Measurements from ENCODE around the gene CYP17A1.
"Not testable (repeated sequence)": the region's sequence is repeated elsewhere in the genome, so short reads cannot be mapped to it uniquely, and the experiment has no call there.

CYP17A1 gene

DNA sequence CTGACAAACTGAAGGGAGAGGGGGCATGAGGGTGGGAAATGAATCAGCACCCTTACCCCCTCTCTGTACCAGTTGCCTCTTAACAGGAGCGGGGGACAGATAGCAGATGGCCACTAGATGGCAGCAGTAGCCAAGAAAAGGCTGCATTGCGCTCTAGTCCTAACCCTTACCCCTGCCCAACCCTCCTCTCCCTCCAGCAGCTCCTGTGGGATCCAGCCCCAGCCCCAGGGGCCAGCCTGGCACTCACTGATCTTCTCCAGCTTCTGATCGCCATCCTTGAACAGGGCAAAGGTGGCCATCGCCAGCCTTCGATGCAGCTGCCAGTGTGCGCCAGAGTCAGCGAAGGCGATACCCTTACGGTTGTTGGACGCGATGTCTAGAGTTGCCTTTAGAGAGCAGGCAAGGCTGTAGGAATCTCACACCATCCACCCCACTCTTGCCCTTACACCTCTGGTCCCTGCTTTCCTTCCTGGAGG, 2.2 kb downstream of the CYP17A1 start:
- DNase-seq = peak; percentile 55

DNA sequence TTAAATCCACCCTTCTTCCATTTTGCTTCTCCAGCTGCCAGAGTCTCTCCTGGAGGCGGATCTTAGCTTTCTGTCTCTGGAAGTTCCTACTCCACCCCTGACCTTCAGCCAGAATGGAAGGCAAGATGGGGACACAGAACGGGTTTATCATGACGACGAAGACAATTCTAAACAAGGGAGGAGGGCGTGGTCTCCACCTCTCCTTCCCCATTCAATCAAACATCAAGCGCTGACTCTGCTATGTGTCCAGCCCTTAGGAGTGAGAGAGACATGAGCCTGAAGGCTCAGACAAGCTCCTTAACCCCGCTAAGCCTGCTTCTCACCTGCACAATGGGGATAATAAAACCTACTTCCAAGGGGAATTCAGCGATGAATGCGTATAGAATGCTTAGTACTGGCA, 3.1 kb downstream of the CYP17A1 start:
- DNase-seq = no peak

DNA sequence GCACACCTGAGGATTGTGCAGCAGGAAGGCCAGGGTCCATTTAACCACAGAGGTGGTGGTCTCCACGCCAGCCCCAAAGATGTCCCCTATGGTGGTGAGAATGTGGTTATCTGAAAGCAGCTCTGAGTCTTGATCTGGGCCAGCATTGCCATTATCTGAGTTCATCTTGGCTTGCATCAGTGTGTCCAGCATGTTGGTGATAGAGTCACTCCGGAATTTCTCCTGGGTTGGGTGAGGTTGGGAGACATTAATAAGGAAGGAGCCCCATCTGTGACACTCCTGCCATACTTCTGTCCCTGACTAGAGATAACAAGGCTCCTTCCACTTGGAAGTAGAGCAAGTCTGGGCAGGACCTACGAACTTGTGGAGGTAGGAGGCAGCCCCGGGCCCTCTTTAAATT, 4.2 kb downstream of the CYP17A1 start:
- no peak for DNase-seq

DNA sequence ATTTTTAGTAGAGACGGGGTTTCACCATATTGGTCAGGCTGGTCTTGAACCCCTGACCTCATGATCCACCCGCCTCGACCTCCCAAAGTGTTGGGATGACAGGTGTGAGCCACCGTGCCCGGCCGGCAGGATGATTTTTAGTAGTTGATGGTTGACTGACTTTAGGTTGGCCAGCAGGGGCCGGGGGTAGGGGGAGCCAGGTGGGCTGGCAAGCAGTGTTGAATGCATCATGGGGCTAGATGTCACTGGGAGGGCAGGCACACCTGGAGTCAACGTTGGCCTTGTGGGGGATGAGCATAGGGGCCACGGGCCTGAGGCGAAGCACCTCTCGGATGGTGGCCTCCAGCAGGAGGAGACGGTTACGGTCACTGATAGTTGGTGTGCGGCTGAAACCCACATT, 5.0 kb downstream of the CYP17A1 start:
- no peak for DNase-seq

DNA sequence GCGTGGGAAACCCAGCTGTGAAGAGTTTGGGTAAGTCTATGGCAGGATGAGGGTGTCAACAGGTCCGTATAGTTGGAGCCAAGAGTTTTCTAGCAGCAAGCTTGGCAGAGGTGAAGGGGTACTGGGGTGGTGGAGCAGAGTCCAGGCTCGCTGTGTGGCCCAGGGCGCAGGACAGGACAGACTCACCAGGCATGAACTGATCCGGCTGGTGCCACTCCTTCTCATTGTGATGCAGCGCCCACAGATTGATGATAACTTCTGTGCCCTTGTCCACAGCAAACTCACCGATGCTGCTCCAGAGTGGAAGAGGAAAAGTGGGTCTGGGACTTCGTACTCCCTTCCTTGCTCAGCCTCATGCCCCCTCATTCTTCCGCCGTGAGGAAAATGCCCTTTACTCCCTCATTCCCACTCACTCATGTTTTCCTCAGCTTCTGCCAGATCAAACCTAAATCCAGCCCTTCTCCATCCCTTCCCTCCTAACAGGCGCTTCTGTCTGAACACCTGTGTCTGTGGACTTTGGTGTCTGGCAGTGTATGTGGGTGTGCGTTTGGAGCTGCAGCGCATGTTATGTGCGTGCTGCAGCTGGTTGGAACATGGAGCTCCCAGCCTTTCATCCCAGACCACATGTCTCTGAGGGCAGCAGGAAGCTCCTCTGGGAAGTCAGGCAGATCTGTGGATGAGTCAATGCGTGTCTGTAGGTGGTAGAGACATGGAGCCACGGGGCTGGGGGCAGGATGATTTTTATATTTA, 5.7 kb downstream of the CYP17A1 start:
- DNase-seq = no peak

DNA sequence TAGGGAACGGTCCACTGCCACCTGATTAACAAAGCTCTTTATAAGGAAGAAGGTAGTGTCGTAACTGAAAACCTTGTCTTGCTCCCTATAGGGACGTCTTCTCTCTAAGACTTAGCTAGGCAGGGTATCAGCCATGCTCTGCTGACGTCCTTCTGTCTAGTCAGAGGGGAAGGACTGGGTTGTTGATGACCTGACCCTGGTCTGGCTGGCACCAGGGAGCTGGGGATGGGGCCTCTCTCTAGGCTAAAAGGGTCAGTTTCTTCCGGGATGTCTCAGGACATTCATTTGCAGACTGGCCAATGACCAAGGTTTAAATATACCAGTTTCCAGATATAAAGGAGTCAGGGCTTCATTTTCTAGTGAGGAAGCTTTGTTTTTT, 9.6 kb downstream of the CYP17A1 start:
- no peak for DNase-seq

DNA sequence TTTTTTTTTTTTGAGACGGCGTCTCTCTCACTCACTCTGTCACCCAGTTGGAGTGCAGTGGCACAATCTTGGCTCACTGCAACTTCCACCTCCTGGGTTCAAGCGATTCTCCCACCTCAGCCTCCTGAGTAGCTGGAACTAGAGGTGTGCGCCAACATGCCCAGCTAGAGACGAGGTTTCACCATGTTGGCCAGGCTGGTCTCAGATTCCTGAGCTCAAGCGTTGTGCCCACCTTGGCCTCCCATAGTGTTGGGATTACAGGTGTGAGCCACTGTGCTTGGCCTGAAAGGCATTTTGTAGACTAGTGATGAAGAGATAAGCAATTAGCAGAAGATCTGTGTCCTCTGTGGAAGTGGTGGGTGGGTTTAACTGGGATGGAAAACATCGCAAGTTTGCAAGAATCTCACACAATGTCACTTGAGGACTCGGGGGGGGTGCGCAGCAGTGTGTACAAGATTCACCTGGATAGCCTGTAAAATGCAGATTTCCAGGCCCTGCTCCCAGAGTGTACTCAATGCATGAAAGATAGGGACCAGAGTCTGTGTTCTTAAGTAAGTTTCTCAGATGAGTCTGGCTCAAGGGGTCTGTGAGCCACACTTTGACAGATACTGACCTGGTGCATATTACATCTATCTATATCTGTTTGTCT, 10.9 kb downstream of the CYP17A1 start:
- DNase-seq = no peak

DNA sequence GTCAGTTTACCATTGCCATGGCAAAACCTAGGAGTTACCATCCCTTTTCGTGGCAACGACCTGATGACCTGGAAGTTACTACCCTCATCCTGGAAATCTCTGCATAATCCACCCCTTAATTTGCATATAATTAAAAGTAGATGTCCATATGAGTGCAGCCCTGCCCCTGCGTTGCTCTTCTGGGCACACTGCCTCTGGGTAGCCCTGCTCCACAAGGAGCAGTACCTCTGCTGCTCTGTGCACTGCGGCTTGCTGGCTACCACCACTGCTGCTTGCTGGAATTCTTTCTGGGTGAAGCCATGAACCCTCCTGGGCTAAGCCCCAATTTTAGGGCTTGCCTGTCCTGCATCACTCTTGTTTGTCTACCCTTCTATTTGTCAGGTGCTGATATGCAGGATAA, 12.5 kb downstream of the CYP17A1 start:
- DNase-seq = no peak

DNA sequence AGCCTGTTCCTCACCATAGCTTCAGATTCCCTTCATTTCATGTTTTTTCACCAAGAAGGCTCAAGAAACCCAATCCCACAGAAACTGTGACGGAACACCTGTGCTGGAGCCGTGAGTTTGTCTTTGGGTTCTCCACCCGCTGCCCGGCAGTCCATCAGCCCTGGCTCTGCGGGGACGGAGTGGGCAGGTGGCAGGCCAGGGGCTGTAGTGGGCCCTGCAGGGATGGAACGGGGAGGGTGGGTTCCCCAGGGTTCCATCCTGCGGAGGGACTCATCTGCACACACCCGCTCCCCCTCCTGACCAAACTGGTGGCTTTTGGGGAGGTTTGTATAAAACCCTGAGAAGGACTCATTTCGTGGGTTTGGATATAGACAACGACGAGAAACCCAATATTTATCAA, 15.0 kb downstream of the CYP17A1 start:
- no peak for DNase-seq

DNA sequence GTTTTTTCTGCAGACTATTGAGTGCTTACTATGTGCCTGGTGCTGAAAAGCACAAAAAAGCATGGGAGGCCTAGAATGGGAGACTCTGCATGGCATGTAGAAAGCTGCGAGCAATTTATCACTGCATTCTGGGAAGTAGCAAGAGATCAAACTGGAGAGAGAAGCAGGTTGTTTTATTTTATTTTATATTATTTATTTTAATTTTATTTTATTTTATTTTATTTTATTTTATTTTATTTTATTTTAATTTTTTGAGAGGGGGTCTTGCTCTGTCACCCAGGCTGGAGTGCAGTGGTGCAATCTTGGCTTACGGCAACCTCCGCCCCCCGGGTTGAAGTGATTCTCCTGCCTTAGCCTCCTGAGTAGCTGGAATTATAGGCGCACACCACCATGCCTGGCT, 17.2 kb downstream of the CYP17A1 start:
- not testable (repeated sequence) for DNase-seq

DNA sequence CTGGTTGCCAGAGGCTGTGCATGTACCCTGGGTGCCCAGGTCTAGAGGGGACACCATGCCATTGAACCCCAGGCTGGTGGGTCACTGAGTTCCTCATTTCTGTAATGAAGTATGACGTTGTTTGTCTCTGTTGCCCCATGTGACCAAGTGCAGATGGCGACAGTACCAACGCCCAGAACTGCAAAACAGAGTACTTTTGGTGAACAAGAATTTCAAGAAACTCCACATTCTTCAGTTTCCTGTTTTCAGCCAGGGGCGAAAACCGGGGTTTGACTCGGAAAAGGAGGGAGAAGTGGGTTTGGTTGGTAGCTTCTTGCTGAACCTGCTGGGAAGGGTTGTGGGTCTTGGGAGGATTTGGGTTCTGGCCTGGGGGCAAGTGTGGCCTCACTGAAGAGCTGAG, 18.2 kb downstream of the CYP17A1 start:
- DNase-seq = no peak

DNA sequence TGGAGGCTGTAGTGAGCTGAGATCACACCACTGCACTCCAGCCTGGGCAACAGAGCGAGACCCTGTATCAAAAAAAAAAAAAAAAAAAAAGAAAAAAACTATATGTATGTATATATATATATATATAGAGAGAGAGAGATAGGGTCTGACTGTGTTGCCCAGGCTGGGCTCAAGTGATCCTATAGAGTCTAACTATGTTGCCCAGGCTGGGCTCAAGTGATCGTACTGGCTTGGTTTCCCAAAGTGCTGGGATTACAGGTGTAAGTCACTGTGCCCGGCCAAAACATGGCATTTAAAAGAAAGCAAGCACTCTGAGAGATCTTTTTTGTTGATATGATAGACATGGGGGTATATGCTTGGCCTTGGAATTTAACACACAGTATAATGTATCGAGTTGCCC, 20.0 kb downstream of the CYP17A1 start:
- DNase-seq = no peak

DNA sequence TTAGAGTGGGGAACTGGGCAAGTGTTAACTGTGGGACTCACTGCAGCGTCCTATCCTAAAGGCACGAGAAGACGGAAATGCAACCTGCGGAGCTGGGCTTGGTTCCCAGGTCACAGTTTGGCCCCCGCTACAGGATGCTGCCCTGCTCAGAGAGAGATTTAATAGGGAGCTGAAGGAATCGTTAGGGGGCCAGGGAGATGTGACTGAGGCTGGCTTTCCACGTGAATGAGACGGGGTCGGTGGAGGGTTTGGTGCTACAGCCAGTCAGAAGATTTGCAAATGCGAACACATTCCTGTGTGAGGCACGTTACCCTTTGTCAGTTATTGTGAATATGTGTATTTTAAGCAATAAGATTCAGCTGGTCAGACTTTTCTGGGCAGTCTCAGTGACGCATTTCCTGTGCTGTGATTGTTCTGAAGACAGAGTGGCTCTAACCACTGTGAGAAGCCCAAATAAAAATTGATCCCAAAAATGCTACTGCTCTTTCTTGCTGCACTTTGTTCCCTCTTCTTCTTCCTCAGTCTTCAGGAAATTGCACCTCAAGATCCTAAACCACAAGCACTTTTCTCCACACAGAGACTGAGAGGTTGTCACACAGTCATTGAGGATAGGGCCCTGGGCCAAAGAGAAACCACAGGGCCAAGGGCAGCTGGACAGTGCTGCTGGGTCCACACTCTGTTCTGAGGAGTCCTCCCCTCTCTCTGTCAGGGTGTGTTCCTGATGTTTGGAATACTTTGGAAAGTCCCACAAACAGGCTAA, 21.2 kb downstream of the CYP17A1 start:
- DNase-seq = no peak

DNA sequence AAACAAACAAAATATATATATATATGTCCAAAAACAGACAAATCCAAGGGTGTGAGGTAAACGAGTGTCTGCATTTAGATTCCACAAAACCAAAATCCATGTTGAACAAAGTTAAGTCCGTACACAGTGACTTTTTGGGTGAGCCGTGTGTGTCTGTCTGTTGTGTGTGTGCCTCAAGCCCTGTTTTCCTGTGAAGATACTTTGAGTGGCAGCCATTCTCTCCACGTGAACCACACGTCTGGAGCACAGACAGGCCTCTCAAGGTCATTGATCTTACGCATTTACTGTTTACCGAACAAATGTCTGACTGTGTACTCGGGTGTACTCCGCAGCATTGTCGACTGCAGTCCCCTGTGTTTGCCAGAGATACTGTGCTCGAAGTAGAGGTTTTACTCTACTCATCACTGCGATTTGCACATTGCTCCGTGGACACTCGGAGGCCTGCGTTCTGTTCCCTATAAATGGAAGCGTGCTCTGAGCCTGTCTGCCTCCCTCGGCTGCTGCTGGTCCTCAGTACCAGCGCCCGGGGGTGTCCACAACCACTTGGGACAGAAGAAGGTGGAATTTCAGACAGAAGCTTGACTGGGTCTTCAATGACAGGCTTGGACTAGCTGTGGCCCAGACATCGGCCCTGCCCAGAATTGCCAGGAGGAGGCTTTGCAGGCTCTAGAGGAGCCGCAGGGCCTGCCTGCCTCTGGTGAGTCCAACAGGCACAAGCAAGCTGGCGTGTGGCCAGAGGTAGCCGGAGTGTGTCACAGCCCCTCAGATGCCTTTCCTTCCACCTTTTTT, 22.1 kb downstream of the CYP17A1 start:
- no peak for DNase-seq

DNA sequence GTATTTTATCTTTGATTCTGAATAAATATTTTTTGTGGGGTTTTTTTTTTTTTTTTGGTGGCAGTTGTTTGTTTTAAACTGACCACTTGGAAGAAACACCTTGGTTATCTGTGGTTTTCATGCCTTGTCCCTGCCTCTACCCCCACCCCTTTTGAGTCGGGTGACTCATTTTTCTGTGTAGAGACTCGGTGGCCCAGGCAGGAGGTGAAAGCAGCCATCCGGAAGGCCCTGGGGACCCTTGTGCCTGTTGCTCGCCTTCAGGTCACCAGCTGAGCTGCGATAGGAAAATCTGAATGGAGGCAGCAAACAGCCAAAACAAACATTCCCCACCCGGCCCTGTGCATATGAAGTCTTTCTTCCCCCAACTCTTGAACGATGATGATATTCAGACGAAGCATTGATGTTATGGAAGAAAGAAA, 22.8 kb downstream of the CYP17A1 start:
- no peak for DNase-seq

DNA sequence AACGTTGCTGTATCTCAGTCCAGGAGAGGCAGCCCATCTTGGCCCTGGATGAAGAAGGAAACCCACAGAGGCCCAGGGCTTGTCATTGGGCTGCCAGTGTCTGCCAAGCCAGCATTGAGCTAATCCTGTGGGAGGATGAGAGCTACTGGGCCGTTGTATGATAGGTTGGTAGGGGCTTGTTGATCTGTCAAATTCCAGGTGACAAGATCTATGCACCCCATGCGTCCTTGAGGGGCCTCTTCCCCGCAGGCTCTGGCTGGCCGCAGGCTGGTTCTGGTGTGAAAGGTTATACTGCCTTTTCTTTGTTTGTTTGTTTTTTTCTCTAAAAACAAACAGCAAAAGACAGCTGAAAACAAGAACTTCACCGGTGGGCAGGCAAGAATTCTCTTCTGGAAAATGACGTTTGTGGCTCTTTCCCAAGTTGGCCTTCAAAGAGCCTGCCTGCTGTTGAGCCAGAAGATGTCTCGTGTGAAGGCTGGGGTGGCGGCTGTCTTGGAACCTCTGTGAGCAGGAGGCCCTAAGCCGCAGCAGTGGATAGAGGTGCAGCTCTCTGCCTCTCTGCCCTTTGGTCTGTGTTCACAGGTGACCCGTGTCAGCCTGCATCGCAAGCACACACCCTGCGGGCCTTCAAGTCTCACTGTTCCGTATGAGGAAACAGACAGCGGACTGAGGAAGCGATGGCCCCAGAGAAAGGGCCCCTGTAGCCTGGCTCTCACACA, 23.3 kb downstream of the CYP17A1 start:
- DNase-seq = no peak

DNA sequence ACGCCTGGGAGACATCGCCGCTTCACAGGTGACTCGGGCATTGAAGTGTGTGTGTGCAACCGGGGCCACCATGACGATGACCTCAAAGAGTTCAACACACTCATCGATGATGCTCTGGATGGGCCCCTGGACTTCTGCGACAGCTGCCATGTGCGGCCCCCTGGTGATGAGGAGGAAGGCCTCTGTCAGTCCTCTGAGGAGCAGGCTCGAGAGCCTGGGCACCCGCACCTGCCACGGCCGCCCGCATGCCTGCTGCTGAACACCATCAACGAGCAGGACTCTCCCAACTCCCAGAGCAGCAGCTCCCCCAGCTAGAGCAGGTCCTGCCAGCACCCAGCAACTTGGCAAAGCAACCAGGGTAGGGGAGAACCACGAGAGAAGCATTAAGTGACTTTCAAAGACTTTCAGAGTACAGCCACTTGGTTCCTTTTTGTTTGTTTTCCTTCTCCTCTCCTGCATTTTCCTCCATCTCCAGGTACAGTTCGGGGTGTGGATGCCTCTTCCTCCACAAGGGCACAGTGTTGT, 24.1 kb downstream of the CYP17A1 start:
- no peak for DNase-seq

DNA sequence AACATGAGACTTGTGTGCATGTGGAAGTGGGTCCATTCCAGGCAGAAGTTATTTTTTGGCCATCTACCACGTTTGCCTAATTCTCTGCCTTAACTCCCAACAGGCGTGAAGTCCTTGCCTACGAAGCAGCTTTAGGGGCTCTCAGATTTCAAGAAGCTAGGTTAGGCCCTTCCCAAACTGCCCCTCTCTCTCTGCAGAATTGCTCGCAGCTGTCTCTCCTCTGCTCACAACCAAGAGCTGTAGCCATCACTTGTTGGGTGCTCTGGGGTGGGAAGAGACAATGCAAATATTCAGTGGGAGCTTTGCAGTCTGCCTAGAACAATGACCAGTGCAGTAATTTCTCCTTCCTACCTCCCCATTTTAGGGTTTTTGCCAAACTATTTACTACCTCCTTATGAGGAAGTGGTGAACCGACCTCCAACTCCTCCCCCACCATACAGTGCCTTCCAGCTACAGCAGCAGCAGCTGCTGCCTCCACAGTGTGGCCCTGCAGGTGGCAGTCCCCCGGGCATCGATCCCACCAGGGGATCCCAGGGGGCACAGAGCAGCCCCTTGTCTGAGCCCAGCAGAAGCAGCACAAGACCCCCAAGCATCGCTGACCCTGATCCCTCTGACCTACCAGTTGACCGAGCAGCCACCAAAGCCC, 24.9 kb downstream of the CYP17A1 start:
- DNase-seq = no peak

DNA sequence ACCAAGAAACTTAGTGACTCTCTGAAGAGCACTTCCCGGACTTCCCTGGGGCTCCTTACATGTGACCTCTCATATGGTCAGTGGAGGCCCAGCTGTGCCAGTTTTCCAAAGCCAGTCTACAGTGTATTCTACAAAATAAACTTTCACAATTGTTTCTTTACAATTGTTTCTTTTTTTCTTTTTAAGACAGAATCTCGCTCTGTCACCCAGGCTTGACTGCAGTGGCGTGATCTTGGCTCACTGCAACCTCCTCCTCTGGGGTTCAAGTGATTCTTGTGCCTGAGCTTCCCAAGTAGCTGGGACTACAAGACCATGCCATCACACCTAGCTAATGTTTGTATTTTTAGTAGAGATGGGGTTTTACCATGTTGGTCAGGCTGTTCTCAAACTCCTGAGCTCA, 25.9 kb downstream of the CYP17A1 start:
- no peak for DNase-seq

DNA sequence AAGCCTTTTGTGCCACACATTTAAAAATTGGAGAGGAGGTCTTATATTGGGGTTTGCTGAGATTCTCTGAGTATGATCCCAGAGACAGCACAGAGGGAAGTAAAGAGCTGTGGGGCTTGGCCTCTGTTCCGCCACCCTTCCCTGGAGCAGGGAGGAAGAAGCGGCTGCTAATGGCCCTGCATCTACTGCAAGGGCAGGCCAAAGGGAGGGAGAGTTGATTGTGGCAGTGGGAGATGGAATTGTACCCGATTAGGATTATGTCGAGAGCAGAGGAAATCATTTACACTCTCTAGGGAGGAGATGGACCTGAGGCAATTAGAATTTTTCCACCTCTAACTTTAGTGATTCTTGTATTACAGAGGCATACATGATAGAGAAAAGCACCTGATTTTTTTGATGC, 28.8 kb downstream of the CYP17A1 start:
- no peak for DNase-seq

DNA sequence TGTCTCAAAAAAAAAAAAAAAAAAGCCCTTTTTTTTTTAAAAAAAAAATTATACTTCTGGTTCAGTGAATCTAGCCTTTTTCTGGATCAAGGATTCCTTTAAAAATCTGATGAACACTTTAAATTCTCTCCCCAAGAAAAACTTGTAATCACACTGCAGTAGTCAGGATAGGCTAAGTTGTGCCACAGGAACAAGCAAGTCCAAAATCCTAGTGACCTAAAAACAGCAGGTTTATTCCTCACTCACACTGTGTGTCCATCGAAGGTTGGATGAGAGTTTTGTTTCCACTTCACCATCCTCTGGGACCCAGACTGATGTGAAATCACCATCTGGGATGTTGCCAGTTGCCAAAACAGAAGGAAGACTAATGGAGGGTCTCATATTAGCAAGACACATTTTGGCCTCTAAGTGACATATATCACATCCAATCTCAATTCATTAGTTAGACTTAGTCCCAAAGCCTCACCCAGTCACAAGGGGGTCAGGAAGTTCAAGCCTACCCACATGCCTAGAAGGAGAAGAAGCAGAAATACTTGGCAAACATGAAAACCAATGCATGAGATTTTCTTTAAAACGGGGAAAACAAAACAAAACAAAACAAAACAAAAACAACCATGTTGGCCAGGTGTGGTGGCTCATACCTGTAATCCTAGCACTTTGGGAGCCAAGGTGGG, 32.7 kb downstream of the CYP17A1 start:
- no peak for DNase-seq

Data from effector CD8-positive, alpha-beta T cell (primary cell).